Vein endothelial cell (primary cell): ENCODE measurements around the gene STEAP3. TPM values are rescaled to one million over a fixed set of nuclear protein-coding genes. Genes with fewer than 3 reads are reported as not detected.

Experiments used
- total RNA-seq: library from RNA; depleted of rRNA; stranded (reverse); fragments of >200 nt; gene quantifications from 2 replicates; pipeline ENCODE4 v1.2.3, GENCODE V29; 2012

The STEAP3 gene, protein sequence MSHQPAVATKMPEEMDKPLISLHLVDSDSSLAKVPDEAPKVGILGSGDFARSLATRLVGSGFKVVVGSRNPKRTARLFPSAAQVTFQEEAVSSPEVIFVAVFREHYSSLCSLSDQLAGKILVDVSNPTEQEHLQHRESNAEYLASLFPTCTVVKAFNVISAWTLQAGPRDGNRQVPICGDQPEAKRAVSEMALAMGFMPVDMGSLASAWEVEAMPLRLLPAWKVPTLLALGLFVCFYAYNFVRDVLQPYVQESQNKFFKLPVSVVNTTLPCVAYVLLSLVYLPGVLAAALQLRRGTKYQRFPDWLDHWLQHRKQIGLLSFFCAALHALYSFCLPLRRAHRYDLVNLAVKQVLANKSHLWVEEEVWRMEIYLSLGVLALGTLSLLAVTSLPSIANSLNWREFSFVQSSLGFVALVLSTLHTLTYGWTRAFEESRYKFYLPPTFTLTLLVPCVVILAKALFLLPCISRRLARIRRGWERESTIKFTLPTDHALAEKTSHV
- total RNA-seq = 13.4 and 20.6 TPM in 2 replicates

GRCh38 chr2:119223521-119224390, at the start of gene STEAP3:
STEAP3 (plus strand) TSS chr2:119223834; CDS start chr2:119231013, 7,179 bp downstream.

Other genes with a start within 250 kb of the STEAP3 start
- gene C1QL2, start 65.1 kb upstream of the STEAP3 start, total RNA-seq = not detected in 2 replicates
- gene C2orf76, start 143.0 kb downstream of the STEAP3 start, total RNA-seq = 5.6 and 8.2 TPM in 2 replicates
- 74.1 and 77.3 TPM in 2 replicates for gene DBI, start 143.1 kb downstream of the STEAP3 start, total RNA-seq
- 0.19 and 0.33 TPM in 2 replicates for gene TMEM37, start 208.0 kb downstream of the STEAP3 start, total RNA-seq